Hepatocyte (in vitro differentiated cells): Measurements from ENCODE around the gene C10orf105. TPM values are rescaled to one million over a fixed set of nuclear protein-coding genes. Genes with fewer than 3 reads are reported as not detected.
A peak's percentile ranks its signal among the peaks of the same experiment; 100 is the strongest.

Experiments used
- DNase-seq: peaks from one replicate; pipeline ENCODE4 v3.0.0-alpha.2; 2016; ENCODE audit warnings: low spot score
- H2AFZ ChIP-seq: fragments of 200-600 bp; sonication (generic); 2 replicates; pipeline ENCODE4 v1.6.0; 2016; ENCODE audit warnings: antibody characterized with exemption, mild to moderate bottlenecking
- H3K27ac ChIP-seq: fragments of 200-600 bp; sonication (generic); 2 replicates; pipeline ENCODE4 v1.5.1; 2016; ENCODE audit warnings: mild to moderate bottlenecking
- H3K27me3 ChIP-seq: fragments of 200-600 bp; sonication (generic); 2 replicates; pipeline ENCODE4 v1.6.1; 2016
- H3K36me3 ChIP-seq: fragments of 200-600 bp; sonication (generic); replicated peaks from 2 replicates; pipeline ENCODE4 v1.5.1; 2016; ENCODE audit warnings: low read depth; ENCODE audit not compliant: insufficient read depth
- H3K4me1 ChIP-seq: fragments of 200-600 bp; sonication (generic); 2 replicates; pipeline ENCODE4 v1.5.1; 2016; ENCODE audit warnings: mild to moderate bottlenecking, moderate library complexity; ENCODE audit not compliant: insufficient read depth
- H3K4me2 ChIP-seq: fragments of 200-600 bp; sonication (generic); 2 replicates; pipeline ENCODE4 v1.6.0; 2016
- H3K4me3 ChIP-seq: fragments of 200-600 bp; sonication (generic); 2 replicates; pipeline ENCODE4 v1.5.1; 2016; ENCODE audit warnings: mild to moderate bottlenecking
- H3K79me2 ChIP-seq: fragments of 200-600 bp; sonication (generic); 2 replicates; pipeline ENCODE4 v1.6.0; 2017; ENCODE audit warnings: mild to moderate bottlenecking
- H3K9me2 ChIP-seq: fragments of 200-600 bp; sonication (generic); replicated peaks from 2 replicates; pipeline ENCODE4 v1.6.0; 2017; ENCODE audit warnings: mild to moderate bottlenecking; ENCODE audit not compliant: insufficient read depth
- H3K9me3 ChIP-seq: fragments of 200-600 bp; sonication (generic); 2 replicates; pipeline ENCODE4 v1.5.1; 2016; ENCODE audit warnings: low read depth, mild to moderate bottlenecking
- H4K20me1 ChIP-seq: fragments of 200-600 bp; sonication (generic); 2 replicates; pipeline ENCODE4 v1.6.0; 2016; ENCODE audit warnings: mild to moderate bottlenecking; ENCODE audit not compliant: insufficient read depth, poor library complexity, severe bottlenecking
- CTCF ChIP-seq: fragments of 200-600 bp; sonication (generic); IDR thresholded peaks from 2 replicates; pipeline ENCODE4 v1.5.1; 2016; ENCODE audit warnings: antibody characterized with exemption, mild to moderate bottlenecking; ENCODE audit not compliant: poor library complexity
- EZH2 ChIP-seq: fragments of 200-600 bp; sonication (generic); IDR thresholded peaks from 2 replicates; pipeline ENCODE4 v1.6.1; 2016; ENCODE audit warnings: antibody characterized with exemption, mild to moderate bottlenecking, borderline replicate concordance
- EZH2phosphoT487 ChIP-seq: fragments of 200-600 bp; sonication (generic); IDR thresholded peaks from one replicate; pipeline ENCODE4 v1.6.1; 2018; ENCODE audit warnings: antibody characterized with exemption, mild to moderate bottlenecking, low read depth, moderate library complexity; ENCODE audit not compliant: unreplicated experiment, severe bottlenecking
- WGBS: methylation state at CpG from one replicate; pipeline ENCODE4 v1.1.6; 2016; ENCODE audit warnings: low lambda C conversion rate; ENCODE audit errors: missing lambda C conversion rate; 5-methylcytosine and 5-hydroxymethylcytosine counted together
- polyA plus RNA-seq: library from polyadenylated mRNA; unstranded; fragments of >200 nt; fragmentation: Nextera tagmentation; extraction: Ambion mirVana; gene quantifications from 2 replicates; pipeline ENCODE4 v1.2.1, GENCODE V29; 2016
- total RNA-seq: library from RNA; depleted of rRNA; stranded (reverse); fragments of >200 nt; gene quantifications from 2 replicates; pipeline ENCODE4 v1.2.3, GENCODE V29; 2014

The C10orf105 gene
- total and polyA plus RNA-seq, 2 experiments from 2014 or later = not detected

- Histone ChIP-seq H2AFZ (no peak overlapping the region), H3K36me3 (no peaks in the 10 kb centered on the region), H3K4me2 (no peak overlapping the region), H3K9me3 (no peaks in the 10 kb centered on the region), H3K27me3 (no peaks in the 10 kb centered on the region), H4K20me1 (no peaks in the 10 kb centered on the region), H3K9me2 (no peaks in the 10 kb centered on the region), H3K79me2 (no peaks in the 10 kb centered on the region), H3K4me3 (no peak overlapping the region), H3K4me1 (peaks cover 22% of the 10 kb centered on the region), H3K27ac (peak overlapping the region; percentile 68)
- no peak for TF ChIP-seq EZH2phosphoT487
- TF ChIP-seq EZH2 = no peak
- no peak for DNase-seq
- 93% methylated on average over 2 of the region's 2 CpGs for WGBS
Observed at GRCh38 chr10:71745664-71746250, 26.2 kb upstream of the C10orf105 start.

- H3K36me3 ChIP-seq = no peaks in the 10 kb centered on the region
- no peaks in the 10 kb centered on the region for H3K79me2 ChIP-seq
- no peaks in the 10 kb centered on the region for H4K20me1 ChIP-seq
- H3K4me2 ChIP-seq = no peak overlapping the region
- peaks cover 22% of the 10 kb centered on the region for H3K4me1 ChIP-seq
- H2AFZ ChIP-seq = no peak overlapping the region
- H3K27ac ChIP-seq = no peak overlapping the region
- H3K4me3 ChIP-seq = no peak overlapping the region
- H3K9me3 ChIP-seq = no peaks in the 10 kb centered on the region
- 97% methylated on average over 7 of the region's 8 CpGs for WGBS
- no peak for DNase-seq
- no peaks in the 10 kb centered on the region for H3K27me3 ChIP-seq
- H3K9me2 ChIP-seq = no peaks in the 10 kb centered on the region
- TF ChIP-seq EZH2 (no peak), EZH2phosphoT487 (no peak), CTCF (no peak)
Observed at GRCh38 chr10:71744897-71745663, 25.5 kb upstream of the C10orf105 start.

- Histone ChIP-seq H3K4me1 (peaks cover 22% of the 10 kb centered on the region), H3K27me3 (no peaks in the 10 kb centered on the region), H3K79me2 (no peaks in the 10 kb centered on the region), H3K9me3 (no peaks in the 10 kb centered on the region), H3K4me3 (no peak overlapping the region), H3K4me2 (no peak overlapping the region), H2AFZ (no peak overlapping the region), H3K36me3 (no peaks in the 10 kb centered on the region), H4K20me1 (no peaks in the 10 kb centered on the region), H3K27ac (no peak overlapping the region), H3K9me2 (no peaks in the 10 kb centered on the region)
- TF ChIP-seq EZH2 = no peak
- no peak for TF ChIP-seq EZH2phosphoT487
- no peak for TF ChIP-seq CTCF
- no peak for DNase-seq
- 82% methylated on average over 1 of the region's 1 CpG for WGBS
Observed at GRCh38 chr10:71743866-71744265, 24.3 kb upstream of the C10orf105 start.

GRCh38 chr10:71743089-71743838 lies 23.7 kb upstream of the C10orf105 start:
- Histone ChIP-seq H3K27ac (no peak overlapping the region), H3K79me2 (no peaks in the 10 kb centered on the region), H2AFZ (no peak overlapping the region), H3K9me2 (no peaks in the 10 kb centered on the region), H3K4me3 (no peak overlapping the region), H4K20me1 (no peaks in the 10 kb centered on the region), H3K36me3 (no peaks in the 10 kb centered on the region), H3K27me3 (no peaks in the 10 kb centered on the region), H3K9me3 (no peaks in the 10 kb centered on the region), H3K4me2 (no peak overlapping the region), H3K4me1 (peaks cover 22% of the 10 kb centered on the region)
- 90% methylated on average over 4 of the region's 4 CpGs for WGBS
- no peak for DNase-seq
- TF ChIP-seq CTCF (no peak), EZH2 (no peak), EZH2phosphoT487 (no peak)
